ENCODE results near the gene LIM2.
A peak's percentile ranks its signal among the peaks of the same experiment; 100 is the strongest.

Gene LIM2

GRCh38 chr19:51338563-51339312 lies 49.0 kb downstream of the LIM2 start:
- DNase-seq: peak; percentile 83 to 86

- no peak for DNase-seq
Observed at GRCh38 chr19:51337861-51338562, 49.8 kb downstream of the LIM2 start.

GRCh38 chr19:51337141-51337860 lies 50.5 kb downstream of the LIM2 start:
- DNase-seq: no peak

GRCh38 chr19:51333836-51334460 lies 53.8 kb downstream of the LIM2 start:
- no peak for DNase-seq

GRCh38 chr19:51331716-51332115 lies 56.1 kb downstream of the LIM2 start:
- no peak for DNase-seq

GRCh38 chr19:51331193-51331592 lies 56.6 kb downstream of the LIM2 start:
- no peak for DNase-seq

- no peak for DNase-seq
Observed at GRCh38 chr19:51330366-51330765, 57.4 kb downstream of the LIM2 start.

Data from CD4-positive, alpha-beta T cell treated with Interferon alpha-2 for 1 hour (primary cell).